Measurements from ENCODE around the gene TM2D1. TPM values are rescaled to one million over a fixed set of nuclear protein-coding genes. Genes with fewer than 3 reads are reported as not detected.

The TM2D1 gene
- polyA plus RNA-seq, 1 donor from 2014 or later, result 161 TPM

GRCh38 chr1:61753998-61754508 lies 29.1 kb upstream of the TM2D1 start:
- H2AFZ ChIP-seq (ENCODE audit: low read depth, low read length), result no peak overlapping the region
- no peak overlapping the region for H3K4me3 ChIP-seq (ENCODE audit: low read length)
- no peak overlapping the region for H3K9ac ChIP-seq (ENCODE audit: low read length)
- no peaks in the 10 kb centered on the region for H3K36me3 ChIP-seq (ENCODE audit: insufficient read depth, low read length)
- no peaks in the 10 kb centered on the region for H3K79me2 ChIP-seq (replicated peaks; ENCODE audit: insufficient read depth, low read length)
- no peak overlapping the region for H3K4me2 ChIP-seq (ENCODE audit: low read length)
- no peaks in the 10 kb centered on the region for H3K27me3 ChIP-seq (ENCODE audit: insufficient read depth, low read depth, low read length)
- H3K9me3 ChIP-seq (ENCODE audit: low read length), result no peaks in the 10 kb centered on the region
- no peaks in the 10 kb centered on the region for H3F3A ChIP-seq (ENCODE audit: insufficient read depth, low read length, poor library complexity, severe bottlenecking)
- no peak overlapping the region for H3K27ac ChIP-seq (ENCODE audit: low read length)
- no peaks in the 10 kb centered on the region for H4K20me1 ChIP-seq (ENCODE audit: insufficient read depth)
- H3K9me2 ChIP-seq (ENCODE audit: insufficient read depth, low read length), result no peaks in the 10 kb centered on the region
- no peak for TF ChIP-seq TAF1 (IDR thresholded peaks at IDR 0.05; ENCODE audit: low read depth)
- TF ChIP-seq MXI1 (conservative IDR thresholded peaks at IDR 0.05; ENCODE audit: poor library complexity, severe bottlenecking), result no peak
- no peak for TF ChIP-seq EZH2 (IDR thresholded peaks at IDR 0.05; ENCODE audit: borderline replicate concordance, insufficient read depth, low read length, poor library complexity, severe bottlenecking)
- no peak for TF ChIP-seq REST (IDR thresholded peaks at IDR 0.05; ENCODE audit: borderline replicate concordance)
- TF ChIP-seq SMC3 (conservative IDR thresholded peaks at IDR 0.05; ENCODE audit: poor library complexity), result no peak
- no peak for TF ChIP-seq EP300 (conservative IDR thresholded peaks at IDR 0.05; ENCODE audit: poor library complexity, severe bottlenecking)
- no peak for TF ChIP-seq RAD21 (conservative IDR thresholded peaks at IDR 0.05)
- no peak for TF ChIP-seq POLR2AphosphoS5 (IDR thresholded peaks at IDR 0.05)
- TF ChIP-seq CTCF (IDR thresholded peaks at IDR 0.05; ENCODE audit: poor library complexity, severe bottlenecking), result no peak

- H3K9ac ChIP-seq (ENCODE audit: low read length), result no peak overlapping the region
- no peaks in the 10 kb centered on the region for H3K79me2 ChIP-seq (replicated peaks; ENCODE audit: insufficient read depth, low read length)
- H2AFZ ChIP-seq (ENCODE audit: low read depth, low read length), result no peak overlapping the region
- H3K9me3 ChIP-seq (ENCODE audit: low read length), result no peaks in the 10 kb centered on the region
- H3K36me3 ChIP-seq (ENCODE audit: insufficient read depth, low read length), result no peaks in the 10 kb centered on the region
- H3K27me3 ChIP-seq (ENCODE audit: insufficient read depth, low read depth, low read length), result no peaks in the 10 kb centered on the region
- H3K4me2 ChIP-seq (ENCODE audit: low read length), result no peak overlapping the region
- H3K27ac ChIP-seq (ENCODE audit: low read length), result no peak overlapping the region
- H4K20me1 ChIP-seq (ENCODE audit: insufficient read depth), result no peaks in the 10 kb centered on the region
- H3K4me3 ChIP-seq (ENCODE audit: low read length), result no peak overlapping the region
- no peaks in the 10 kb centered on the region for H3K9me2 ChIP-seq (ENCODE audit: insufficient read depth, low read length)
- H3F3A ChIP-seq (ENCODE audit: insufficient read depth, low read length, poor library complexity, severe bottlenecking), result no peaks in the 10 kb centered on the region
- no peak for TF ChIP-seq TAF1 (IDR thresholded peaks at IDR 0.05; ENCODE audit: low read depth)
- no peak for TF ChIP-seq POLR2AphosphoS5 (IDR thresholded peaks at IDR 0.05)
- no peak for TF ChIP-seq SMC3 (conservative IDR thresholded peaks at IDR 0.05; ENCODE audit: poor library complexity)
- TF ChIP-seq MXI1 (conservative IDR thresholded peaks at IDR 0.05; ENCODE audit: poor library complexity, severe bottlenecking), result no peak
- TF ChIP-seq CTCF (IDR thresholded peaks at IDR 0.05; ENCODE audit: poor library complexity, severe bottlenecking), result no peak
- TF ChIP-seq RAD21 (conservative IDR thresholded peaks at IDR 0.05), result no peak
- no peak for TF ChIP-seq EP300 (conservative IDR thresholded peaks at IDR 0.05; ENCODE audit: poor library complexity, severe bottlenecking)
- no peak for TF ChIP-seq REST (IDR thresholded peaks at IDR 0.05; ENCODE audit: borderline replicate concordance)
- no peak for TF ChIP-seq EZH2 (IDR thresholded peaks at IDR 0.05; ENCODE audit: borderline replicate concordance, insufficient read depth, low read length, poor library complexity, severe bottlenecking)
These were observed 28.0 kb upstream of the TM2D1 start for GRCh38 chr1:61752921-61753389.

Data from neural cell (in vitro differentiated cells).